NCI-H510A (cell line): Measurements from ENCODE around the gene CCR5.
A peak's percentile ranks its signal among the peaks of the same experiment; 100 is the strongest.

Experiments
- DNase-seq: peaks from one replicate; lab custom pipeline; 2025; lab: John Stamatoyannopoulos, UW

Gene CCR5

GRCh38 chr3:46408853-46409252, 38.1 kb downstream of the CCR5 start:
- no peak for DNase-seq

- DNase-seq = no peak
Measured at GRCh38 chr3:46409739-46410489, 39.2 kb downstream of the CCR5 start.

- DNase-seq = no peak
Measured at GRCh38 chr3:46410669-46411068, 39.9 kb downstream of the CCR5 start.

- DNase-seq = no peak
Measured at GRCh38 chr3:46411271-46411670, 40.5 kb downstream of the CCR5 start.

GRCh38 chr3:46412786-46413298, 42.1 kb downstream of the CCR5 start:
- DNase-seq = no peak

- DNase-seq = no peak
Measured at GRCh38 chr3:46413951-46414350, 43.2 kb downstream of the CCR5 start.

- DNase-seq = no peak
Measured at GRCh38 chr3:46414739-46415138, 44.0 kb downstream of the CCR5 start.

GRCh38 chr3:46416125-46416810, 45.5 kb downstream of the CCR5 start:
- peak; percentile 42 for DNase-seq

GRCh38 chr3:46416811-46417510, 46.2 kb downstream of the CCR5 start:
- DNase-seq = no peak

- DNase-seq = no peak
Measured at GRCh38 chr3:46417841-46418611, 47.3 kb downstream of the CCR5 start.

GRCh38 chr3:46419816-46420215, 49.1 kb downstream of the CCR5 start:
- DNase-seq = no peak

GRCh38 chr3:46420931-46421330, 50.2 kb downstream of the CCR5 start:
- no peak for DNase-seq

GRCh38 chr3:46422617-46423016, 51.9 kb downstream of the CCR5 start:
- DNase-seq = peak; percentile 8

- peak; percentile 12 for DNase-seq
Measured at GRCh38 chr3:46423588-46423987, 52.8 kb downstream of the CCR5 start.
